Stomach (tissue), 9 donors: ENCODE data around the gene APBA1. TPM values are rescaled to one million over a fixed set of nuclear protein-coding genes. Genes with fewer than 3 reads are reported as not detected.

Experiments
- DNase-seq, 2 donors: peaks; one replicate each; pipeline versions ENCODE4 v3.0.0 to v3.0.0-alpha.2; 2013 to 2019
- H3K27ac ChIP-seq, 5 donors: fragments of 200-600 bp in 4 of 5; sonication (generic) in 4 of 5; one replicate each; pipeline ENCODE4 v1.5.1; 2013 to 2019; ENCODE audit warnings: mild to moderate bottlenecking in 1 of 5, moderate library complexity in 1 of 5
- H3K27me3 ChIP-seq, 3 donors: fragments of 200-600 bp; sonication (generic); one replicate each; pipeline ENCODE4 v1.5.1; 2017 to 2019; ENCODE audit warnings: mixed run types in 1 of 3
- H3K36me3 ChIP-seq, 4 donors: fragments of 200-600 bp; sonication (generic); 1 replicate in 3 of 4; 2 replicates in 1 of 4; pipeline ENCODE4 v1.5.1; 2016 to 2019
- H3K4me1 ChIP-seq, 4 donors: fragments of 200-600 bp; sonication (generic); one replicate each; pipeline ENCODE4 v1.5.1; 2016 to 2019
- H3K4me3 ChIP-seq, 4 donors: fragments of 200-600 bp; sonication (generic) in 3 of 4; one replicate each; pipeline ENCODE4 v1.5.1; 2016 to 2019; ENCODE audit warnings: mild to moderate bottlenecking in 1 of 4
- H3K9me3 ChIP-seq, 4 donors: fragments of 200-600 bp; sonication (generic); one replicate each; pipeline ENCODE4 v1.5.1; 2016 to 2019
- CTCF ChIP-seq, 7 experiments: fragments of 450-650 bp in 4 of 7; fragments of 200-600 bp in 3 of 7; sonication (generic) in 3 of 7; IDR thresholded peaks; one replicate each; pipeline ENCODE4 v1.5.1; 2016 to 2019; ENCODE audit warnings: antibody characterized with exemption in 7 of 7, control low read depth in 2 of 7, mild to moderate bottlenecking in 1 of 7
- EP300 ChIP-seq: sonication (generic); formaldehyde crosslinking; IDR thresholded peaks from one replicate; pipeline ENCODE4 v1.6.1; 2017; ENCODE audit warnings: antibody characterized with exemption
- POLR2A ChIP-seq, 4 donors: fragments of 450-650 bp; IDR thresholded peaks; one replicate each; pipeline ENCODE4 v1.6.1; 2016; ENCODE audit warnings: antibody characterized with exemption in 4 of 4, control low read depth in 2 of 4, mild to moderate bottlenecking in 1 of 4, moderate library complexity in 1 of 4
- POLR2AphosphoS5 ChIP-seq, 3 donors: sonication (generic); formaldehyde crosslinking; IDR thresholded peaks; one replicate each; pipeline ENCODE4 v1.6.1; 2016; ENCODE audit warnings: antibody characterized with exemption in 3 of 3
- WGBS, 5 donors: extraction: QIAGEN DNeasy Blood & Tissue Kit in 3 of 5; methylation state at CpG; one replicate each; pipeline versions ENCODE4 v1.1.5 to v1.1.7; 2013 to 2018; 5-methylcytosine and 5-hydroxymethylcytosine counted together
- intact Hi-C: fragments of 100-400 bp; cut with DNase I; formaldehyde crosslinking; loops from one replicate; pipeline ENCODE4 v1.15.1; 2023; ENCODE audit warnings: low total_unique reads
- polyA plus RNA-seq, 3 donors: library from polyadenylated mRNA; stranded (reverse); fragments of 200-250 nt; gene quantifications; one replicate each; pipeline ENCODE4 v1.2.3, GENCODE V29; 2013
- total RNA-seq, 5 donors: library from RNA; depleted of rRNA; stranded (reverse); fragments of >200 nt; gene quantifications; one replicate each; pipeline versions ENCODE4 v1.1.0 to v1.2.3, GENCODE V29; 2014 to 2016
- donor health status: healthy with polysubstance abuse.
- donor health status: Bipolar disorder and iron deficiency.
- donor health status: healthy.

The APBA1 gene
- total and polyA plus RNA-seq, 8 donors, result 0.50 to 14.2 (median 3.2) TPM

GRCh38 chr9:69516353-69517322 is 155.5 kb downstream of the APBA1 start:
- no peak for DNase-seq
- H3K27ac ChIP-seq, result no peak overlapping the region
- H3K36me3 ChIP-seq, result peaks cover 0 to 10% (median 7%) of the 10 kb centered on the region in 4 donors
- no peak overlapping the region for H3K4me3 ChIP-seq
- no peaks in the 10 kb centered on the region for H3K4me1 ChIP-seq
- H3K9me3 ChIP-seq, result no peaks in the 10 kb centered on the region
- intact Hi-C loops, result no loop called here
- TF ChIP-seq POLR2AphosphoS5 (IDR thresholded peaks at IDR 0.05), result no peak
- no peak for TF ChIP-seq CTCF (IDR thresholded peaks at IDR 0.05)
- TF ChIP-seq EP300, result no peak
- TF ChIP-seq POLR2A (IDR thresholded peaks at IDR 0.05), result no peak
- 90 to 95% (median 90%) methylated on average over 99 to 111 of the region's 111 CpGs for WGBS, 5 donors
- H3K27me3 ChIP-seq, result no peaks in the 10 kb centered on the region

GRCh38 chr9:69515810-69516209 is 156.4 kb downstream of the APBA1 start:
- intact Hi-C loops, result no loop called here
- H3K9me3 ChIP-seq, result no peaks in the 10 kb centered on the region
- no peak overlapping the region for H3K4me3 ChIP-seq
- TF ChIP-seq CTCF (IDR thresholded peaks at IDR 0.05) (no peak), EP300 (no peak), POLR2AphosphoS5 (IDR thresholded peaks at IDR 0.05) (no peak), POLR2A (IDR thresholded peaks at IDR 0.05) (no peak)
- no peaks in the 10 kb centered on the region for H3K27me3 ChIP-seq
- H3K4me1 ChIP-seq, result no peaks in the 10 kb centered on the region
- WGBS, 5 donors, result 95 to 97% (median 97%) methylated on average over 21 to 23 of the region's 23 CpGs
- H3K27ac ChIP-seq, result no peak overlapping the region
- peaks cover 0 to 10% (median 7%) of the 10 kb centered on the region in 4 donors for H3K36me3 ChIP-seq
- no peak for DNase-seq

- Histone ChIP-seq H3K27ac (no peak overlapping the region), H3K4me1 (no peaks in the 10 kb centered on the region), H3K36me3 (peaks cover 0 to 10% (median 7%) of the 10 kb centered on the region in 4 donors), H3K4me3 (no peak overlapping the region), H3K9me3 (no peaks in the 10 kb centered on the region), H3K27me3 (no peaks in the 10 kb centered on the region)
- 58 to 77% (median 67%) methylated on average over 3 of the region's 3 CpGs for WGBS, 5 donors
- intact Hi-C loops, result no loop called here
- DNase-seq, result no peak
- TF ChIP-seq POLR2AphosphoS5 (IDR thresholded peaks at IDR 0.05) (no peak), CTCF (IDR thresholded peaks at IDR 0.05) (no peak), POLR2A (IDR thresholded peaks at IDR 0.05) (no peak), EP300 (no peak)
These were observed 158.9 kb downstream of the APBA1 start for GRCh38 chr9:69513141-69513820.

- Histone ChIP-seq H3K36me3 (no peaks in the 10 kb centered on the region), H3K27ac (no peak overlapping the region), H3K27me3 (no peaks in the 10 kb centered on the region), H3K9me3 (no peaks in the 10 kb centered on the region), H3K4me3 (no peak overlapping the region), H3K4me1 (no peaks in the 10 kb centered on the region)
- DNase-seq, result no peak
- intact Hi-C loops, result no loop called here
- TF ChIP-seq CTCF (IDR thresholded peaks at IDR 0.05), result no peak
- WGBS, 5 donors, result 82 to 96% (median 92%) methylated on average over 1 of the region's 1 CpG
These were observed 168.1 kb downstream of the APBA1 start for GRCh38 chr9:69504058-69504457.
